ENCODE results near the gene MIPOL1. TPM values are rescaled to one million over a fixed set of nuclear protein-coding genes. Genes with fewer than 3 reads are reported as not detected.

The MIPOL1 gene
- 10 to 100 TPM; 11.7 to 21.6 (median 14.6) TPM for total RNA-seq
- 1 to 10 TPM; 1.2 to 2.0 (median 1.4) TPM for polyA plus RNA-seq

GRCh38 chr14:37197421-37198272 is at the start of gene MIPOL1:
Gene MIPOL1, plus strand, starts transcription at chr14:37197937. Its CDS starts 49,952 bp downstream, at chr14:37247889.
- 3 to 4% methylated on average over 70 of the region's 70 CpGs for WGBS, 2 donors

GRCh38 chr14:37150414-37150813 is 47.3 kb upstream of the MIPOL1 start:
- WGBS, 2 donors: 0% methylated on average over 3 of the region's 3 CpGs
- H3K36me3 ChIP-seq: no peaks in the 10 kb centered on the region
- peaks cover 0 to 8% (median 0%) of the 10 kb centered on the region in 4 donors for H3K4me1 ChIP-seq
- H3K4me3 ChIP-seq: no peak overlapping the region
- TF ChIP-seq POLR2A (IDR thresholded peaks at IDR 0.05): no peak
- peak in 3 of 4 experiments; percentile 25 to 62 (median 34) for TF ChIP-seq CTCF (IDR thresholded peaks at IDR 0.05)
- DNase-seq: no peak
- no peak overlapping the region for H3K27ac ChIP-seq
- intact Hi-C loops (cut with DNase I): no loop called here
- H3K27me3 ChIP-seq: no peaks in the 10 kb centered on the region
- H3K9me3 ChIP-seq: no peaks in the 10 kb centered on the region

More at GRCh38 chr14:37197421-37198272, at the start of gene MIPOL1:
- peaks cover 0 to 12% (median 7%) of the 10 kb centered on the region in 4 donors for H3K4me1 ChIP-seq
- TF ChIP-seq CTCF (IDR thresholded peaks at IDR 0.05) (peak in 2 of 4 experiments; percentile 18 to 20), EP300 (IDR thresholded peaks at IDR 0.05) (no peak), POLR2A (IDR thresholded peaks at IDR 0.05) (no peak), POLR2AphosphoS5 (IDR thresholded peaks at IDR 0.05) (peak; percentile 56 to 75 (median 64))
- peak; percentile 92 for DNase-seq
- no peaks in the 10 kb centered on the region for H3K9me3 ChIP-seq
- H3K4me3 ChIP-seq: peak within 1 kb of the TSS; percentile 58 to 68 (median 62)
- peak within 1 kb of the TSS; percentile 85 to 90 (median 87) for H3K27ac ChIP-seq
- H3K27me3 ChIP-seq: no peaks in the 10 kb centered on the region
- H3K36me3 ChIP-seq: no peaks in the 10 kb centered on the region
- intact Hi-C loops (cut with DNase I): loop anchor here (2.0 kb wide), 1 partner anchor 25 kb away; the partner anchor contains the start of gene SLC25A21

- H3K27me3 ChIP-seq: no peaks in the 10 kb centered on the region
- 34 to 70% methylated on average over 1 of the region's 1 CpG for WGBS, 2 donors
- TF ChIP-seq POLR2AphosphoS5 (IDR thresholded peaks at IDR 0.05) (no peak), CTCF (IDR thresholded peaks at IDR 0.05) (no peak), POLR2A (IDR thresholded peaks at IDR 0.05) (no peak), EP300 (IDR thresholded peaks at IDR 0.05) (no peak)
- H3K4me3 ChIP-seq: no peak overlapping the region
- H3K4me1 ChIP-seq: peaks cover 0 to 8% (median 0%) of the 10 kb centered on the region in 4 donors
- intact Hi-C loops (cut with DNase I): no loop called here
- H3K9me3 ChIP-seq: no peaks in the 10 kb centered on the region
- DNase-seq: no peak
- no peaks in the 10 kb centered on the region for H3K36me3 ChIP-seq
- no peak overlapping the region for H3K27ac ChIP-seq
Observed at GRCh38 chr14:37153005-37153404, 44.7 kb upstream of the MIPOL1 start.

GRCh38 chr14:37153483-37153882 is 44.3 kb upstream of the MIPOL1 start:
- no peak for TF ChIP-seq POLR2A (IDR thresholded peaks at IDR 0.05)
- no peak for TF ChIP-seq CTCF (IDR thresholded peaks at IDR 0.05)
- no peak for TF ChIP-seq POLR2AphosphoS5 (IDR thresholded peaks at IDR 0.05)
- no peak for TF ChIP-seq EP300 (IDR thresholded peaks at IDR 0.05)
- H3K36me3 ChIP-seq: no peaks in the 10 kb centered on the region
- H3K4me3 ChIP-seq: no peak overlapping the region
- WGBS, 2 donors: 82 to 85% methylated on average over 5 of the region's 5 CpGs
- intact Hi-C loops (cut with DNase I): no loop called here
- DNase-seq: no peak
- no peaks in the 10 kb centered on the region for H3K9me3 ChIP-seq
- H3K27me3 ChIP-seq: no peaks in the 10 kb centered on the region
- peaks cover 0 to 8% (median 0%) of the 10 kb centered on the region in 4 donors for H3K4me1 ChIP-seq
- H3K27ac ChIP-seq: no peak overlapping the region
